Peyer's patch (tissue), 4 donors: ENCODE measurements around the gene MCTP1. TPM values are rescaled to one million over a fixed set of nuclear protein-coding genes. Genes with fewer than 3 reads are reported as not detected.

Experiments used
- DNase-seq, 3 donors: peaks; one replicate each; pipeline ENCODE4 v3.0.0-alpha.2; 2017 to 2019
- H3K27ac ChIP-seq, 4 donors: fragments of 200-600 bp; sonication (generic); one replicate each; pipeline ENCODE4 v1.5.1; 2016 to 2019
- H3K27me3 ChIP-seq, 2 donors: fragments of 200-600 bp; sonication (generic); one replicate each; pipeline ENCODE4 v1.5.1; 2019
- H3K36me3 ChIP-seq, 3 donors: fragments of 200-600 bp; sonication (generic); one replicate each; pipeline ENCODE4 v1.5.1; 2016 to 2019
- H3K4me1 ChIP-seq, 4 donors: fragments of 200-600 bp; sonication (generic); one replicate each; pipeline ENCODE4 v1.5.1; 2016 to 2019
- H3K4me3 ChIP-seq, 4 donors: fragments of 200-600 bp; sonication (generic); 1 replicate in 3 of 4; 2 replicates in 1 of 4; pipeline ENCODE4 v1.5.1; 2016 to 2019; ENCODE audit warnings: mild to moderate bottlenecking in 1 of 4
- H3K9me3 ChIP-seq, 4 donors: fragments of 200-600 bp; sonication (generic); one replicate each; pipeline ENCODE4 v1.5.1; 2016 to 2019; ENCODE audit warnings: mild to moderate bottlenecking in 1 of 4
- CTCF ChIP-seq, 6 experiments: fragments of 450-650 bp in 4 of 6; fragments of 200-600 bp in 2 of 6; sonication (generic) in 1 of 6; IDR thresholded peaks; one replicate each; pipeline ENCODE4 v1.5.1; 2017 to 2019; ENCODE audit warnings: antibody characterized with exemption in 6 of 6, mild to moderate bottlenecking in 3 of 6, moderate library complexity in 1 of 6
- POLR2A ChIP-seq, 2 donors: fragments of 450-650 bp; IDR thresholded peaks; one replicate each; pipeline ENCODE4 v1.5.1; 2017; ENCODE audit warnings: antibody characterized with exemption in 2 of 2, mild to moderate bottlenecking in 2 of 2, moderate library complexity in 2 of 2
- total RNA-seq, 4 donors: library from RNA; depleted of rRNA; stranded (reverse); fragments of >200 nt; gene quantifications; one replicate each; pipeline ENCODE4 v1.1.0, GENCODE V29; 2016

Gene MCTP1
- total RNA-seq, 4 donors from 2014 or later = 4.7 to 61.1 (median 11.3) TPM

- no peaks in the 10 kb centered on the region for H3K9me3 ChIP-seq
- TF ChIP-seq CTCF (IDR thresholded peaks at IDR 0.05) = no peak
- TF ChIP-seq POLR2A (IDR thresholded peaks at IDR 0.05) = no peak
- H3K36me3 ChIP-seq = no peaks in the 10 kb centered on the region
- no peaks in the 10 kb centered on the region for H3K27me3 ChIP-seq
- DNase-seq = no peak
- no peak overlapping the region for H3K27ac ChIP-seq
- no peak overlapping the region for H3K4me3 ChIP-seq
- no peaks in the 10 kb centered on the region for H3K4me1 ChIP-seq
Measured at GRCh38 chr5:95105638-95106037, 179.3 kb downstream of the MCTP1 start.

DNA sequence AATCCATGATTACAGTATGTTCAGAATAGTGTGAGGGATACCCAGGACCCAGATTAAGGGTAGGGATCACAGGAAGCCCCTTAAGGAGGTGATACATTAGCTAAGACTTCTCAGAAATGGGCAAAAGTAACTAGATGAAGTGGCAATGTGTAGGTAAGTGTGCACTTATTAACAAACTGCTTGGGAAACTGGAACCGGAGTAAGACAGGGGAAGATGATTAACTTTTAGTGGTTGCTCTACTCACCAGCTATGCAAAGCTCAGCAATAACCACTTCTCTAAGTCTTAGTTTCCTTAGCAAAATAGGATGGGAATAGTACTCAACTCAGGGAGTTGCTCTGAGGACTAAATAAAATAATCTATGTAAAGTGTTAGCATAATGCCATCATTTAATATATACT lies 182.2 kb downstream of the MCTP1 start:
- Histone ChIP-seq H3K4me1 (no peaks in the 10 kb centered on the region), H3K9me3 (no peaks in the 10 kb centered on the region), H3K27ac (no peak overlapping the region), H3K36me3 (no peaks in the 10 kb centered on the region), H3K4me3 (no peak overlapping the region), H3K27me3 (no peaks in the 10 kb centered on the region)
- no peak for TF ChIP-seq CTCF (IDR thresholded peaks at IDR 0.05)
- TF ChIP-seq POLR2A (IDR thresholded peaks at IDR 0.05) = no peak
- DNase-seq = no peak

DNA sequence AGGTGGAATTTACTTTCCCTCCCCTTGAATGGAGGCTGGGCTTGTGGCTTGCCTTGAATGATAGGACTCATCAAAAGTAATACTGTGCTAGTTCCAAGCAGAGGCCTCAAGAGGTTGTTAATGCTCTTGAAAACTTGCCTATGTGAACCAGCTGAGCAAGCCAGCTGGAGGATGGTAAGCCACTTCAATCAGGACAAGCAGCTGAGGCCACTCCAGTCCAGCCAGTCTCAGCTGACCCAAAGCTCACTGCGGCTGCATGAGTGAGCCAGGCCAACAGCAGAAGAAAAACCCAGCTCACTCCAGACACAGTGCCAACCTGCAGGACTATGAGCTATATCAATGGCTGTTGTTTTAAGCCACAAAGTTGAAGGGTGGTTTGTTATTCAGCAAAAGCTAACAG lies 182.8 kb downstream of the MCTP1 start:
- Histone ChIP-seq H3K36me3 (no peaks in the 10 kb centered on the region), H3K27me3 (no peaks in the 10 kb centered on the region), H3K27ac (no peak overlapping the region), H3K4me1 (no peaks in the 10 kb centered on the region), H3K9me3 (no peaks in the 10 kb centered on the region), H3K4me3 (no peak overlapping the region)
- no peak for TF ChIP-seq POLR2A (IDR thresholded peaks at IDR 0.05)
- TF ChIP-seq CTCF (IDR thresholded peaks at IDR 0.05) = no peak
- no peak for DNase-seq

- H3K4me3 ChIP-seq = no peak overlapping the region
- no peak for DNase-seq
- no peaks in the 10 kb centered on the region for H3K9me3 ChIP-seq
- H3K36me3 ChIP-seq = no peaks in the 10 kb centered on the region
- no peaks in the 10 kb centered on the region for H3K4me1 ChIP-seq
- no peak for TF ChIP-seq CTCF (IDR thresholded peaks at IDR 0.05)
- no peak for TF ChIP-seq POLR2A (IDR thresholded peaks at IDR 0.05)
- H3K27me3 ChIP-seq = no peaks in the 10 kb centered on the region
- H3K27ac ChIP-seq = no peak overlapping the region
Measured at GRCh38 chr5:95100551-95100950, 184.3 kb downstream of the MCTP1 start.

GRCh38 chr5:95098012-95098411 lies 186.9 kb downstream of the MCTP1 start:
- Histone ChIP-seq H3K4me1 (no peaks in the 10 kb centered on the region), H3K27me3 (no peaks in the 10 kb centered on the region), H3K4me3 (no peak overlapping the region), H3K9me3 (no peaks in the 10 kb centered on the region), H3K36me3 (no peaks in the 10 kb centered on the region), H3K27ac (no peak overlapping the region)
- TF ChIP-seq POLR2A (IDR thresholded peaks at IDR 0.05) = no peak
- no peak for TF ChIP-seq CTCF (IDR thresholded peaks at IDR 0.05)
- no peak for DNase-seq

DNA sequence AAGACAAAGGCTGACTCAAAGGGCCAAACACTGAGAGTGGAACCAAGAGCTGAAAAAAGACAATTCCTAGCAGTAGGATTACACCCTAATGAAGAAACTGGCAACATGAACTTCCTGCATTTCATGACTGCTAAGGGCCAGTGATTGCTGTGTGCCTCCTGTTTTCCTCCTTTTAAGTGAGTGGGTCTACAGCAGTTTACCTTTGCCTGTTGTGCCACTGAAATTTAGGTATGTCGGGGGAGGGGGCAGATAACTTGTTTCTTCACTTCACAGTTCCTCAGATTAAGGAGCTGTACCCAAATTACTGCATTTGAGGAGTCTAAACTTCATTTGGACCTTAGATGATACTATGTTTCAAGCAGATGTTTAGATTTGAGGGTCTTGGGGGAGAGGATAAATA lies 191.7 kb downstream of the MCTP1 start:
- TF ChIP-seq POLR2A (IDR thresholded peaks at IDR 0.05) (no peak), CTCF (IDR thresholded peaks at IDR 0.05) (no peak)
- Histone ChIP-seq H3K36me3 (no peaks in the 10 kb centered on the region), H3K4me1 (no peaks in the 10 kb centered on the region)

More for the DNA sequence above, 191.7 kb downstream of the MCTP1 start:
- H3K27ac ChIP-seq = no peak overlapping the region
- no peaks in the 10 kb centered on the region for H3K27me3 ChIP-seq
- DNase-seq = no peak
- H3K4me3 ChIP-seq = no peak overlapping the region
- no peaks in the 10 kb centered on the region for H3K9me3 ChIP-seq
